Medulla oblongata (tissue), 1 donor: ENCODE data around the gene EHD3.
"Not testable (repeated sequence)": the region's sequence is repeated elsewhere in the genome, so short reads cannot be mapped to it uniquely, and the experiment has no call there.

Source experiments
- DNase-seq: peaks from one replicate; pipeline ENCODE4 v3.0.0-alpha.2; 2015; ENCODE audit errors: extremely low spot score

Gene EHD3

GRCh38 chr2:31254237-31255203, 20.6 kb downstream of the EHD3 start:
- DNase-seq = no peak

GRCh38 chr2:31255911-31256571, 22.1 kb downstream of the EHD3 start:
- DNase-seq = no peak

DNA sequence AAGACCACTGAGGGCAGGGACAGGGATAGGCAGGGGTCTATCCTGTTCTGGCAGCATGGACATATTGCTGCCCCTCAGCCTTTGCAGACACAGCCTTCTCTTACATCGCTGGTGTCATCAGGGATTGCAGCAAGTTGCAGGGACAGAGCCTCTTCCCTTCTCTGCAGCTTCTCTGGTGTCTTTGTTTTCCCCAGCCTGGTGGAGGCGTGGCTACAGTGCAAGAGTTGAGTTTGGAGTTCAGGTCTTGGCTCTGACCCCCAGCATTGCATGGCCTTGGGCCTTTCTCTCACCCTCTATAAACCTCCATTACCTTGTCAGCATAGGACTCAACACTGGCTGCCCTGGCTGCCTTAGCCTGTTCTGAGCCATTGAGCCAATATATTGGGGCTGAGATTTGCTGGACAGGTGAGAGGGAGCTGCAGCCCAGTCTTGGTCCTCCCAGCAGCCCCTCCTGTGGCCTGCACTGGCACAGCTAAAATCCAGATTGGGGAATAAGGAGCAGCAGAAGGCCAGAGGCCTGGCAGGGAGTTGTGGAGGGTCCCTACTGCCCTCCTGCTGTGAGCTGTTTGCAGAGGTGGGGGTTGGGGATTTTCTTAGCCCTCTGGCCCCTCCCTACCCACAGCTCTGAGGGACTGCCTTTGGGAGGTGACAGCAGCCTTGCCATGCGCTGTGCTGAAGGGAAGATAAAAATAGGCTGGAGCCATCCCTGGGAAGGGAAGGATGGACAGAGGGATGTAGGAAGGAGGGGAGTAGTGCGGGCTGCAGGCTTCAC, 22.8 kb downstream of the EHD3 start:
- DNase-seq = no peak

GRCh38 chr2:31258351-31258750, 24.4 kb downstream of the EHD3 start:
- no peak for DNase-seq

DNA sequence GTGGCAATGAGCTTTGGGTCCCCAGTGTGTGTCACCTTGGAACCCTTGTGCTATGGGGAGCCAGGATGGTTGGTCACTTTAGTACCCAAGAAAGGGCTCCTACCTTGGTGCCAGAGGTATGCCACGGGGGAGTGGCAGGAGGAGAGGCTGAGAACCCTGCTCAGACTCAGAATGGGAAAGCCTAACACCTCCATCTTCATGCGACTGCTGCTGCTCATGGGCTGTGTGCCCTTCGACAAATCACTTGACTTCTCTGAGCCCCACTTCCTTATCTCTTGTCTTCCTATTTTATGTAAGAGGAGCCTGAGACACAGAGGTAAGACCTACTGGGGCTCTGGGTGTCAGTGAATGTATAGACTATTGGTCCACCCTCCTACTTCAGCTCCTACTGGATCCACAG, 25.1 kb downstream of the EHD3 start:
- DNase-seq = no peak

DNA sequence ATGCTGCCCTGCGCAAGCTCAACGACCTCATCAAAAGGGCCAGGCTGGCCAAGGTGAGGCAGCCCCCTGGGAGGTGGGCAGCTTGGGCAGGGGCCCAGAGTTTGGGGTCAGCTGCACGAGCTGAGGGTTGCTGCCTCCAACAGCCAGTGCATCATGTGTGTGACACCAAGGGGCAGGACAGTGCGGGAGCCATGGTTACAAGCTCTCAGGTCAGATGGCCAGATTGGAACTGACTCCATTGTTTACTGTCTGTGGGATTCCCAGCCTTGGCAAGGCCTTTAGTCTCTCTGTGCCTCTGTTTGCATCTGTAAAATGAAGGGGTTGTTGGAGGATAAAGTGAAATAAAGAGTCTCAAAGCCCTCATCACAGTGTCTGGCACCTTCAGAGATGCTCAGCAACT, 26.9 kb downstream of the EHD3 start:
- peak; percentile 72 for DNase-seq

- peak; percentile 49 for DNase-seq
These were observed 29.8 kb downstream of the EHD3 start for GRCh38 chr2:31263636-31264190.

DNA sequence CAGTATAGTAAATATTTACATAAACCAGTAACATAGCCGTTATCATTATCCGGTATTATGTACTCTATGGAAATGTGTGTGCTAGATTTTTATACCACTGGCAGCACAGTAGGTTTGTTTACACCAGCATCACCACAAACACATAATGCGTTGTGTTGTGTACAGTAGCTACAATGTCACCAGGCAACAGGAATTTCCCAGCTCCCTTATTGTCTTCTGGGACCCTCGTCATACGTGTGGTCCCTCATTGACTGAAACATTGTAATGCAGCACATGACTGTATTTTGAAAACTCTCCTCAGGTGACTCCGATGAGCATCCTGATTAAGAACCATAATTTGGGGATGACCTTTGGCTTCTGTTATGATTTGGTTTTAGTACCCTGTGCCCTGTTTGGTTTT, 31.3 kb downstream of the EHD3 start:
- no peak for DNase-seq

DNA sequence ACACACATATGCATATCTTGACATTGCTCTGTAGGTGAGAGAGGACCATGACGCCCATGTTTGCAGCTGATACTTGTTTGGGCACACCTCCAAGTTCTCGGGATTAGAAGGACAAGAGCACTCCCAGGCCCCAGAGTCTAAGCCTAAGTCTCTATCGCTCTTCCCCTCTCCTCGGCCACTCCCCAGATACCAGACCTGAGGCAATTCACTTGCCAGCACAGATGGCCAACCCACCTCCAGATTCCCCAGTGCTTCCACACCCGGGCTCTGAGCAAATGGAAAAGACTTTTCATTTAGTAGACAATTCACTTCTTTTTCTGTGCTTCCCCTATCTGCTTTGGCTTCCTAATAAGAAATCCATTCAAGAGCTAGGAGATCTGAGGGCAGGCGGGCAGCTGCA, 32.9 kb downstream of the EHD3 start:
- no peak for DNase-seq

- DNase-seq = no peak
These were observed 33.6 kb downstream of the EHD3 start for GRCh38 chr2:31267437-31268120.

DNA sequence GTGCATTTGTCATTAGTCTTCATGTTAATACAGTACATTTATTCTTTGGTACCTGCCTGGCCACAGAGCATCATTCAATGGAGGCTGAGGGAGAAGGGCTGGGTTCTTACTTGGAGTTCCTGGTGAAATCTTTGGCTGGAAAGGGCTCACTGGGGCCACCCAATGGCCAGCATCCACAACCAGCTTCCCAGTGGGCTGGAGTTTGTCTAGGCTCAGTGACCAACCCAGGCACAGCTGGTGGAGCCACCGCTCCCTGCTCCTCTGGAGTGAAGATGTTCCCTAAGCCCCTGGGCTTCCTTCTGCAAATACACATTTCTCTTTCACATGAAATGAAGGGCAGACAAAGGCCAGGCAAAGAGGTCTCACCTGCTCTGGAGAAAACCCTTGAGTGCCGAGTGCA, 34.4 kb downstream of the EHD3 start:
- no peak for DNase-seq

DNA sequence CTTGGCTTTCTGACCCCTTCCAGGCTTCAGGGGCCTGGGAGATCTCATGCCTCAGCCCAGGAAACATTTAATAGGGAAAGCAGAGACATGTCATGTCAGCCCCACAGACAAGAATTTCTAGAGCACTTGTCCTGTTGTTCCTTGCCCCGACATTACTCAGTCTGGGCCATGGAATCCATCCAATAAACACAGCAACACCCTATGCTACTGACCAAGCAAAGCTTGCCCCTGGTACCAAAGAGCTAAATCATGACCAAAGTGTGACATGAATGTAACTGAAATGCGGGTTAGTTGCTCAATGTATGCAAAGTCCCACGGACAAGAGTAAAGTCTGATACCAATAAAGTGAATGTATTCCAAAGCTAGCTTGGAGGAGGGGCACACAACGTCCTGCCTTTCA, 35.1 kb downstream of the EHD3 start:
- DNase-seq = no peak

DNA sequence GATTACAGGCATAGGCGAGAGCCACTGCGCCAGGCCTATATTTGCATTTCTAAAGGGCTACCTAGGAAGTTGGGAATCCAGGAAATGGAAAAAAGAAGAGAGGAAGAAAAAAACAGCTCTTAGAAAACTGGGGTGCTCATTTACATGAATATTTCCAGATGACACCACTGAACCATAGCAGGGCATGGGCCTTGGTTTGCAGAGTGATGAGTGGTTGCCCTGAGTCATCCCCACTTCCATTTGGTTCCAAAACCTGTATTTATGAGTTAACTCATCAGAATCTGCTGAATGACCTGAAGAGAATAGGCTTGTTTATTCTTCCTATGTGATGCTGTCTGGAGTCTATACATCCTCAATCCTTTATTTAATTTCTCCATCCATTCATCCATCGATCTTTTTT, 36.2 kb downstream of the EHD3 start:
- no peak for DNase-seq

GRCh38 chr2:31270822-31271231, 36.9 kb downstream of the EHD3 start:
- DNase-seq = no peak

- no peak for DNase-seq
These were observed 37.9 kb downstream of the EHD3 start for GRCh38 chr2:31271851-31272267.

GRCh38 chr2:31274401-31275075, 40.6 kb downstream of the EHD3 start:
- DNase-seq = no peak

GRCh38 chr2:31275976-31276375, 42.0 kb downstream of the EHD3 start:
- no peak for DNase-seq

DNA sequence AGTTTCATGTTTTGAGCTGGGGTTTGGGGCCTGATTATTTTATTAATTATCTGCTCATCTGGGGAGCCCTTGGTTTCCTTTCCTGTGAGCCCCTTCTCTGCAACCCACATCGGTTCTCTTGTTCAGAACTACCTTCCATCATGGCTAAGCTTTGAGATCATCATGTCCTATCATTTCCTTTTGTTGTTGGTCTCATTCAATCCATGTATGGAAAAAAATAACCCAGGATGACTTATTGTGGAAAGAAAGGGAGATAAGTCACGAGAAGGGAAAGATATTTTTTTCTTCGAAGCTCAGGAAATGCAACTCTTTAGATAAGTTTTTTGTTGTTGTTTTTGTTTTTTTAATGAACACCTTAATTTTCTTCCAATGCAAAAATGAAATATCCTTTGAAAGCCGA, 43.7 kb downstream of the EHD3 start:
- no peak for DNase-seq

DNA sequence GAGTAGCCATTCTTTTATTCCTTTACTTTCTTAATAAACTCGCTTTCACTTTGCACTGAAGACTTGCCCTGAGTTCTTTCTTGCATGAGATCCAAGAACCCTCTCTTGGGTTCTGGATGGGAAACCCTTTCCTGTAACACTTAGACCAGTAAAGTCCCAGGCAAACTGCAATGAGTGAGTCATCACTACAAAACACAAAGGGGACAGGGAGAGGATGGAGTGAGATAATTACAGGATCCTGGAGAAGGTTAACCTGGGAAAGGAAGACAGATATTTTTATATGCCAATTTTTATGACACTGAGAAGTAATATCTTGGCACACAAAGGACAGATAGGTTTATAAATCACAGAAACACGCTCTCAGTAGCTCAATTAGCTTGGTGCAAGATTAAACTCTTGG, 48.7 kb downstream of the EHD3 start:
- DNase-seq = no peak

GRCh38 chr2:31283193-31283919, 49.4 kb downstream of the EHD3 start:
- not testable (repeated sequence) for DNase-seq
